Sigmoid colon (tissue), 4 donors: Measurements from ENCODE around the gene GLUD2.

Source experiments
- CTCF ChIP-seq, 4 experiments: fragments of 450-650 bp in 3 of 4; fragments of 200-600 bp in 1 of 4; IDR thresholded peaks; one replicate each; pipeline ENCODE4 v1.5.1; 2016 to 2019; ENCODE audit warnings: antibody characterized with exemption in 4 of 4, mild to moderate bottlenecking in 3 of 4, moderate library complexity in 2 of 4
- POLR2A ChIP-seq, 2 donors: fragments of 450-650 bp; IDR thresholded peaks; one replicate each; pipeline ENCODE4 v1.6.1; 2016; ENCODE audit warnings: antibody characterized with exemption in 2 of 2, mild to moderate bottlenecking in 2 of 2, moderate library complexity in 2 of 2
- POLR2AphosphoS5 ChIP-seq, 4 donors: sonication (generic); formaldehyde crosslinking; IDR thresholded peaks; one replicate each; pipeline ENCODE4 v1.6.1; 2017; ENCODE audit warnings: antibody characterized with exemption in 4 of 4

DNA sequence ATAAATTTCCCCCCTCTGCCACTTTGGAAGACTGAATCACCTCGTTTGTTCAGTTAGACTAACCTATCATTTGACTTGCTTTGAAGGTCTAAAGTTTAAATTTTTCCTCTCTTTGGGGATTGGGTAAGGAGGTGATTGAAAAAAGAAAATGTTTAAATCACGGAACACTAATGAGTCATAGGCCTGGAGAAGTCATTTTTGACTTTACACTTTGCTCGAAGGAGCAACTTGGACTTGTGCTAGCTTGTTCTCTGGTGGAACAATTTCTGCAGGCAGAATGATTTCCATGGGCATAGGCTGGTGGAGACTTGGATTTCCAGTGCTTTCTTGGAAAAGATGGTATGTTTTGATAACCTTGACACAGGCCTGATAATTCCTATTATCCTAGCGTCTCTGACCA, 10.5 kb upstream of the GLUD2 start:
- TF ChIP-seq POLR2A (IDR thresholded peaks at IDR 0.05): no peak
- TF ChIP-seq CTCF (IDR thresholded peaks at IDR 0.05): no peak
- TF ChIP-seq POLR2AphosphoS5 (IDR thresholded peaks at IDR 0.05): no peak
